Natural killer cell (primary cell): ENCODE results near the gene ZNF19. TPM values are rescaled to one million over a fixed set of nuclear protein-coding genes. Genes with fewer than 3 reads are reported as not detected.

Source experiments
- ATAC-seq, 3 donors: fragments of 150-1000 bp in 2 of 3; fragments of 200-7000 bp in 1 of 3; cut with Tn5 transposase; 1 replicate in 1 of 3; 2 replicates in 2 of 3; pipeline ENCODE4 v1.10.0; 2021; ENCODE audit warnings: mild to moderate bottlenecking in 2 of 3, moderate library complexity in 2 of 3
- DNase-seq, 2 donors: peaks; one replicate each; pipeline versions ENCODE4 v3.0.0 to v3.0.0-alpha.2; 2013 to 2021; ENCODE audit warnings: mixed read lengths in 1 of 2
- H3K27ac ChIP-seq: one replicate; pipeline ENCODE4 v1.5.1; 2013; ENCODE audit warnings: mild to moderate bottlenecking, low read length
- H3K27me3 ChIP-seq: one replicate; pipeline ENCODE4 v1.6.1; 2013; ENCODE audit warnings: low read length; ENCODE audit not compliant: control insufficient read depth, insufficient read depth
- H3K36me3 ChIP-seq: one replicate; pipeline ENCODE4 v1.6.1; 2013; ENCODE audit warnings: low read length; ENCODE audit not compliant: control insufficient read depth, insufficient read depth
- H3K4me1 ChIP-seq: one replicate; pipeline ENCODE4 v1.6.1; 2013; ENCODE audit warnings: low read length; ENCODE audit not compliant: control insufficient read depth, insufficient read depth
- H3K4me3 ChIP-seq: one replicate; pipeline ENCODE4 v1.5.1; 2013; ENCODE audit warnings: low read length
- H3K9me3 ChIP-seq: one replicate; pipeline ENCODE4 v1.6.1; 2013; ENCODE audit warnings: low read length; ENCODE audit not compliant: control insufficient read depth, insufficient read depth
- H3K27ac Mint-ChIP-seq, 2 donors: one replicate each; pipeline ENCODE4 v1.8.0; 2022; ENCODE audit warnings: mild to moderate bottlenecking in 2 of 2, mixed read lengths in 2 of 2, moderate library complexity in 1 of 2
- H3K27me3 Mint-ChIP-seq, 2 donors: one replicate each; pipeline ENCODE4 v1.8.0; 2022; ENCODE audit warnings: low read depth in 2 of 2, mixed read lengths in 2 of 2
- H3K36me3 Mint-ChIP-seq: one replicate; pipeline ENCODE4 v1.8.0; 2022; ENCODE audit warnings: mixed read lengths
- H3K4me1 Mint-ChIP-seq, 2 donors: one replicate each; pipeline ENCODE4 v1.8.0; 2022; ENCODE audit warnings: mixed read lengths in 2 of 2
- H3K4me3 Mint-ChIP-seq: one replicate; pipeline ENCODE4 v1.8.0; 2022; ENCODE audit warnings: mild to moderate bottlenecking, moderate library complexity, mixed read lengths
- H3K9me3 Mint-ChIP-seq, 2 donors: one replicate each; pipeline ENCODE4 v1.8.0; 2022; ENCODE audit warnings: mixed read lengths in 2 of 2
- CTCF ChIP-seq: fragments of 200-600 bp; IDR thresholded peaks from one replicate; pipeline ENCODE4 v1.8.0; 2022; ENCODE audit warnings: antibody characterized with exemption
- WGBS: methylation state at CpG from one replicate; pipeline ENCODE4 v1.1.7; 2013; ENCODE audit warnings: missing lambda C conversion rate; ENCODE audit not compliant: insufficient coverage; 5-methylcytosine and 5-hydroxymethylcytosine counted together
- intact Hi-C: fragments of 100-400 bp; cut with micrococcal nuclease; formaldehyde crosslinking; loops from one replicate; pipeline ENCODE4 v1.14.2; 2022
- total RNA-seq, 4 donors: library from RNA; stranded (reverse); fragments of 120-200 nt in 1 of 4; gene quantifications; one replicate each; pipeline versions ENCODE4 v1.2.3 to v1.2.4, GENCODE V29; 2013 to 2022

The ZNF19 gene
- total RNA-seq, 3 donors from 2014 or later (not counting 1 experiment from before 2014, with no cell fraction given) = 3.4 to 6.1 (median 3.6) TPM

- Mint-ChIP-seq H3K36me3 (no peaks in the 10 kb centered on the region), H3K4me3 (no peak overlapping the region), H3K4me1 (no peaks in the 10 kb centered on the region), H3K9me3 (no peaks in the 10 kb centered on the region), H3K27ac (no peak overlapping the region), H3K27me3 (peaks cover 15 to 28% of the 10 kb centered on the region in 2 donors)
- Histone ChIP-seq H3K27me3 (no peaks in the 10 kb centered on the region), H3K4me3 (no peak overlapping the region), H3K4me1 (no peaks in the 10 kb centered on the region), H3K9me3 (no peaks in the 10 kb centered on the region), H3K27ac (no peak overlapping the region), H3K36me3 (no peaks in the 10 kb centered on the region)
- no peak for TF ChIP-seq CTCF
- 66% methylated on average over 6 of the region's 6 CpGs for WGBS
- ATAC-seq = no peak
- intact Hi-C loops = no loop called here
- DNase-seq = no peak
These were observed 58.4 kb downstream of the ZNF19 start for GRCh38 chr16:71430744-71431143.

- H3K9me3 Mint-ChIP-seq = no peaks in the 10 kb centered on the region
- Histone ChIP-seq H3K27me3 (no peaks in the 10 kb centered on the region), H3K4me3 (no peak overlapping the region), H3K4me1 (no peaks in the 10 kb centered on the region), H3K9me3 (no peaks in the 10 kb centered on the region), H3K27ac (no peak overlapping the region), H3K36me3 (no peaks in the 10 kb centered on the region)
- TF ChIP-seq CTCF = no peak
- intact Hi-C loops = no loop called here
- no peak overlapping the region for H3K27ac Mint-ChIP-seq
- H3K36me3 Mint-ChIP-seq = no peaks in the 10 kb centered on the region
- DNase-seq = no peak
- H3K4me3 Mint-ChIP-seq = no peak overlapping the region
- 91% methylated on average over 3 of the region's 3 CpGs for WGBS
- no peaks in the 10 kb centered on the region for H3K4me1 Mint-ChIP-seq
- peaks cover 25 to 29% of the 10 kb centered on the region in 2 donors for H3K27me3 Mint-ChIP-seq
- no peak for ATAC-seq
These were observed 59.5 kb downstream of the ZNF19 start for GRCh38 chr16:71429581-71429980.

- WGBS = 96% methylated on average over 2 of the region's 2 CpGs
- H3K36me3 Mint-ChIP-seq = no peaks in the 10 kb centered on the region
- peaks cover 29 to 36% of the 10 kb centered on the region in 2 donors for H3K27me3 Mint-ChIP-seq
- no peak overlapping the region for H3K27ac Mint-ChIP-seq
- no peaks in the 10 kb centered on the region for H3K4me1 Mint-ChIP-seq
- Histone ChIP-seq H3K27me3 (no peaks in the 10 kb centered on the region), H3K36me3 (no peaks in the 10 kb centered on the region), H3K4me3 (no peak overlapping the region), H3K4me1 (no peaks in the 10 kb centered on the region), H3K9me3 (no peaks in the 10 kb centered on the region), H3K27ac (no peak overlapping the region)
- DNase-seq (no peak), ATAC-seq (no peak)
- intact Hi-C loops = no loop called here
- no peaks in the 10 kb centered on the region for H3K9me3 Mint-ChIP-seq
- no peak overlapping the region for H3K4me3 Mint-ChIP-seq
- no peak for TF ChIP-seq CTCF
These were observed 60.2 kb downstream of the ZNF19 start for GRCh38 chr16:71428883-71429282.

- Mint-ChIP-seq H3K4me3 (no peak overlapping the region), H3K9me3 (no peaks in the 10 kb centered on the region), H3K4me1 (no peaks in the 10 kb centered on the region), H3K27ac (no peak overlapping the region), H3K36me3 (no peaks in the 10 kb centered on the region), H3K27me3 (peaks cover 30 to 39% of the 10 kb centered on the region in 2 donors)
- Histone ChIP-seq H3K9me3 (no peaks in the 10 kb centered on the region), H3K4me1 (no peaks in the 10 kb centered on the region), H3K27ac (no peak overlapping the region), H3K27me3 (no peaks in the 10 kb centered on the region), H3K36me3 (no peaks in the 10 kb centered on the region), H3K4me3 (no peak overlapping the region)
- DNase-seq (no peak), ATAC-seq (no peak)
- intact Hi-C loops = no loop called here
- TF ChIP-seq CTCF = no peak
These were observed 60.7 kb downstream of the ZNF19 start for GRCh38 chr16:71428385-71428784.
